Hematopoietic multipotent progenitor cell treated with erythropoietin and hydrocortisone succinate and interleukin-3 and kit ligand, for 17 days (in vitro differentiated cells): ENCODE data around the gene SPATA32.

Source experiments
- DNase-seq: peaks from one replicate; pipeline ENCODE4 v3.0.0-alpha.2; 2015; ENCODE audit warnings: low spot score

Gene SPATA32

DNA sequence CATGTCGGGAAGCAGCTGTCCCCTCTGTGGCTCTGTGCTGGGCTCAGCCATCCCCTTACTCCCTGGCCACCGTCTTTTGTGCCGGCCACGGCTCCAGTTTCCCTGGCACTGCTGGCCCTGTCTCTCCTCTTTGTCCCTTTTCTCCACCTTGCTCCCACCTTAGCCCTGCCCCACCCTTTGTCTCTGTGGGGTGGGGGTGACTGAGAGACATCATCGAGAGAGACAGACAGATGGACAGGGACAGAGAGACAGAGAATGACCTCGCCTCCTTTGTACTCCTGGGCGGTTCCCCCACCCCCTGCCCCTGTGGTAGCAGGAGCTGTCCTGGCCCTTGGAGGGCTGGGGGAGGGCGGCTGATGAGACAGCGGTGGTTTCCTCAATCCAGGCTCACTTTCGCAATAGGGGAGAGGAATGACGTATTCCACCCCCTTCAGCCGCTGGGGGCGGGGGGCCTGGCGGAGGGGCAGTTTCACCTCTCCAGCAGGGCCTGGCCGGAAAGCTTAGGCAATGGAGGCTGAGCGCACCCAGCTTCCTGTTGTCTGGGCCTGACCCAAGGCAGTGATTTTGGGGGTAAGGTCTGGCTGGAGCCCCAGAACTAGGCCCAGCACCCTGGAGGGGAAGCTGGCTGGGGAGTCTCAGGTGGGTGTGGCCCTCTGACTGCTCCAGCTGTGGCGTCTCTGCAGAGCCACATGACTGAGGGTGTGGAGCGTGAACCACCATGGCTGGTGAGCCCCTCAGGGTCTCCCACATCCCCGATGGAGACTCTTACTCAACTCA lies 32.9 kb downstream of the SPATA32 start:
- DNase-seq, result no peak

DNA sequence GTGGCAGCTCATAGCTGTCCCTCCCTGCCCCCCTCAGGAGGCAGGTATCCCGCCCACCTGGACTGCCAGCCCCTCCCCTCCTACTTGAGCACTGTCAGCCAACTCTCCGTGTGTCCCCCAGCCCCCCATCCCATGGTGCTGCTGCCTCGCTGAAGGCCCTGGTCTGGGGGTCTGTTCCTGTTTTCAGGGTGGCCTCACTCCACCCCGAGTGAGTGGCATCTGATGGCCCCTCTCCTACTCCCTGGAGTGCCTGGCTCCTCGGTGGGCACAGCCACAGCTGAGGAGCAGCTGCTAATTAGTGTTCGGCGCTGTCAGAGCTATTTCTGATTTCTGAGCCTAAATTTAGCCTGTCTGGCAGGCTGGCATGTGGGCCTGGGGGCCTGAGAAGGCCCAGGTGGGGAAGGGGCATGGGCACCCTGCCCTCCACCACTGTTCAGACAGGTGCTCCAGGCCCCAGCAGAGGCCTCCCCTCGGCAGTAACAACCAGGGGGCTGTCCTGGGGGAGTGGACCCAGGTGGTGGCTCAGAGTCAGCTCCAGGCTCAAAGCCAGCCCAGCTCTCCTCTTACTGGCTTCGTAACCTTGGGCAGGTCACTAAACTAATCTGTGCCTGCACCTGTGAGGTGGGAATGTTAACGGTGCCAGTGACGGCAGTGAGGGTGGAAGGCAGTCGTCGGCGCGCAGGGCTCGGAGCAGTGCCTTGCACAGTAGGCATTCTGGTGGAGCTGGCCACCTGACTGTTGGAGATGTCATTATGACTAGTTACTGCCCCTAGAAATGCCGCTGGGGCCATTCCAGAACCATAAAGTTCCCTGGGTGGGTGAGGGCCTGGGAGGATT lies 33.8 kb downstream of the SPATA32 start:
- no peak for DNase-seq

DNA sequence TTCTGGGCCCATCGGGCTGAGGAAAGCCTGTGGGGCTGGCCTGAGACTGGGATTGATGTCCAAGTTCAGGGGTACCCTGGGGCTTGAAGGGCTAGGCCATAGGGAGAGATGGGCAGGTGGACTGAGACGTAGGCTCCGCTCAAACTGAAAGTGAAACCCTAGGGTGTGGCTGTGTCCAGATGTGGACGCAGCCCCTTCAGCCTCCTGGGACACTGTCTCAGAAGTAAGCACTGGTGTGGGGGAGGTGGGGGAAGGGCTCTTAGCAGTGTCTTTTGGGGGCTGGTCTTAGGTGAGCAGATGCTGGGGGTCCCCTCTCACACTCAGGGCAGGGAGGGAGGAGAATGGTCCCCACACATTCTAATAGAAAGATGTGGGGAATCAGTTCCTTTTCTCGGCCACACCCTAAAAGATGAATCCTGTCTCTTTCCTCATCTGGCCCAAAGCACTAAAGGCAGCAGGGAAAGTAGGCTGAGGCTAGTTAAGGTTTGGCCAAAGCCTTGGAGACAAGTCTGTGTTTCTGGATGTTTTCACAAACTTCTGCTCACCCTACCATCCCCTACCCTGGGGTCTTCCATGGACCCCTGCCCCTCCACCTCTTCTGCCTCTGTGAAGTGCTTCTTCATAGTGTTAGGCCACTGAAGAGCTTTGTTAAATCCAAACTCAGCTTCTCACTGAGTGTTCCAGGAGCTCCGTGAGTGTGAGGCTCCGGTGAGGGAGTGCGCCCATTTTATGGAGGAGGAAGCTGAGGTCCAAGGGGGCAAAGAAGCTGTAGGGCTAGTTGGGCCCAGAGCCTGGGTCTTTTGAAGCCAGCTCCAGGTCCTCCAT lies 34.6 kb downstream of the SPATA32 start:
- peak; percentile 23 for DNase-seq

DNA sequence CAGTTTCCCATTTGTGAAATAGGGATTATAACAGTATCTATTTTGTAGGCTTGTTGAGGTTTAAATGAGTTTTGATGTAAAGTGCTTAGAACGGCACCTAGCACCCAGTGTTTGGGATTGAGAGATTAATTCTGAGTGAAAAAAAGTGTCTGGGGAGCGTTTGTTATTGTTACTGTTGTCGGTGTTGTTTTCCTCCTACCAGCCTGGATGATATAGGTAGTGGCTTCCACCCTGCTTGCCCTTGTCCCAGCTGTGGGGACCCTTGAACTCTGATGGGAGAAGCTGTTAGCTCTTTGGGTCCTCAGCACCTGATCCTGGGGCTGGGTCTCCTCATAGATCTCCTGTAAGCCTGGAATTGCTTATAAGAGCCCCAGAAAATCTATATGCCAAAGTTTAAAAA lies 35.3 kb downstream of the SPATA32 start:
- DNase-seq, result no peak

DNA sequence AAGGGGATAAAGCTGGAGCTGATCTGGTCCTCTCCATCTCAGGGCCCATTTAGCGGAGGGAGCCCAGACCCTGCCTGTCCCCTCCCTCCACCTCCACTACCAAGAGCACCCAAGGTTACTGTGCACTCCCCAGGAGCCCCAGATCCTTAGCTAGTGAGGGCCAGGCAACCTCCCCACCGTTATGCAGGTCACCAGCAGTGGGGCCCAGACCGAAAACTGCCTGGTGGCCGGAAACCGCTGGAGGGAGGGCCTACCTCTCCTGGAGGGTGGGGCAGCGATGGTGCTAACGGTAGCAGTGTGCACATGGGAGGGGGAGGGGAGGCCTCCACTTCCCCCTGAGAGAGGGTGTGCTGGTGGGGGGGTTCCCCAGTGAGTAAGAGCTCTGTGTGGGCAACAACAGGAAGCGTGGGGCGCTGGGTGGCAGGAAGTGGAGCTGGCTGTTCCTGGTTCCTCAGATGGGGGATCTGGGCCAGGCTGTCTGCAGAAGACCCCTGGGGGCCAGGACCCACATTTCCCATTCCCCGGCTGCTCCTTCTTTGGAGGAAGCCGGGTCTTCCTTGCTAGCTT lies 35.8 kb downstream of the SPATA32 start:
- DNase-seq, result no peak

DNA sequence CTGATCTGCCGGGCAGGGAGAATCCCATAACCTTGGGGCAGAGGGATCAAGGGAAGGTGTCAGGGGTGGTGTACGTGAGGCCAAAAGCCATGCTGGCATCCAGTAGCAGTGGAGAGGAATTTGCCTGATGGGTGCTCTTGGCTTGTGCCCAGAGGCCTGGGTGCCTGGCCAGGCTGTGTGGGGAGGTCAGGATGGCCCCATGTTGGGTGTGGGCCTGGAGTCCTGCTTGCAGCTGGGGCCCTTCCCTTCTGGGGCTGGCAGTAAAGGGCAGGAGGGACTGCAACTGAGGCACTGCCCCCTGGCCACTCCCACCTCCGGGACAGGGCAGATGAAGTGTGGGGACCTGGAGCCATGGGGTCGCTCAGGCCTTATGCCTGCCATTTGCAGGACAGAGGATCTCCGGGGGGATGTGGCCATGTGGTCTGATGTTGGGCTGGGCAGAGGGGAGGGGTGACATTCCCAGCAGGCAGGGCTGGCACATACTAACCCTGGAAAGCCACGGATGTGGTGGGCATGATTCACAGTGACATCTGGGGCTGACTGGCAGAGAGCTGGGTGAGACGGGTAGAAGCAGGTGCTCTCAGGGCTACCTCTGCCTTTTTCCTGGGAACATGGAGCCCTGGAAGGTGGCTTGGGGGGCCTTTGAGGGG lies 36.7 kb downstream of the SPATA32 start:
- DNase-seq, result no peak

DNA sequence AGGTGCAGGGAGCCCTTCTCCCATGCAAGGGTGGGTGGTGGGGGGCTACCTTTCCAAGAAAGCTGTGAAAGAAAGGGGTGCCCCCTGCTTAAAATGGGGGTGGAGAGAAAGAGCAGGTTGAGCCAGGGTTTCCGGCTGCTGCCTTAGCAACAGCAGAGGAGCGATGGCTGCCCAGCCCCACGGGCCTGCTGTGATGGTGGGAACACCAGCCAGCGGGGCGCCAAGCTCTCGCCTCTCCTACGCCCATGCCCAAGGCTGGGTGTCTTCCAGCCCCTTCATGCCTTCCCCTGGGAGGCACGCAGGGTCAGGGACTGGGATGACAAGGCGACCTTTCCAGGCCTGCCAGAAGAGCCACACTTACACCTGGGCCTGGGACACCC lies 37.2 kb downstream of the SPATA32 start:
- DNase-seq, result no peak

DNA sequence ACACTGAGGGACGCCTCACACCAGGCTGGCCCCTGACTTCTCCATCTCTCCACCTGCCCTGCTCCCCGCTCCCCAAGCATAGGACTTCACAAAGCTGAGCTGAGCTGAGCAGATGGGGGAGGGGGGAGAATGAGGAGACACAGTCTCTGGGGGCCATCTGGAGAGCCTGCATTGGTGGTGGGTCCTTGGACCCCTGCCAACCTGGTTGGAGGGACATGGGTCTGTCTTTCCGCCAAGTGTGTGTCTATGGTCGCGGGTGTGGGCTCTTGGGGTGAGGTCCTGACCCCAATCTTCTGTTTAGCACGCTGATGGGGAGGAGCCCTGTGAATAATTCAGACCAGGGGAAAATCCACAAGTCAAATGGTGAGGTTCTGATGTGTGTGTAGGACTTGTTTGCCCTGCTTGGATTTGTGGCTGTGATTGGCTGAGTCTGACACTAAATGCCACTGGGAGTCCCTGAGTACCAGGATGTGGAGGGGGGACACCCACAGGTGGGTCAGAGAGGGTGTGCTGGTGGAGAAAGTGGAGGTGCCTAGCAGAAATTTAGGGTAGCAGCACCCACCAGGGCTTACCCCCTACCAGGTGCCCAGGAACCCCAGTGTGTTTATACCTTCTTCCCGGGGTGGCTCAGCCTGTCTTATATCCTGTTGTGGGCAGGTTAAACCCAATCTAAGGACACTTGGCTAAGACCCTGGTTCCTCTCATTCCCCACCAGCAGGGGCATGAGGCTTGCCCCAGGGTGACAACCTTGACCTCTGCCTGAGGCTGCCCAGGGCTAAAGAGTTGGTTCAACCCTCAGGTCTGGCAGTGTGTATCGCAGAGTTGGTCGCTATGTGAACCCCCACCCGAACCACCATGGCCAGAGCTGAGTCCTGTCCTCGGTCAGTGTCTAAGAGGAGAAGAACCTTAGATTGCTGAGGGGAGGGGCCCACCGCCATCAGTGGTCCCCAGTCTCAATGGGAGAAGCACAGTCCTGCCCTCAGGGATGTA lies 38.1 kb downstream of the SPATA32 start:
- DNase-seq, result no peak

DNA sequence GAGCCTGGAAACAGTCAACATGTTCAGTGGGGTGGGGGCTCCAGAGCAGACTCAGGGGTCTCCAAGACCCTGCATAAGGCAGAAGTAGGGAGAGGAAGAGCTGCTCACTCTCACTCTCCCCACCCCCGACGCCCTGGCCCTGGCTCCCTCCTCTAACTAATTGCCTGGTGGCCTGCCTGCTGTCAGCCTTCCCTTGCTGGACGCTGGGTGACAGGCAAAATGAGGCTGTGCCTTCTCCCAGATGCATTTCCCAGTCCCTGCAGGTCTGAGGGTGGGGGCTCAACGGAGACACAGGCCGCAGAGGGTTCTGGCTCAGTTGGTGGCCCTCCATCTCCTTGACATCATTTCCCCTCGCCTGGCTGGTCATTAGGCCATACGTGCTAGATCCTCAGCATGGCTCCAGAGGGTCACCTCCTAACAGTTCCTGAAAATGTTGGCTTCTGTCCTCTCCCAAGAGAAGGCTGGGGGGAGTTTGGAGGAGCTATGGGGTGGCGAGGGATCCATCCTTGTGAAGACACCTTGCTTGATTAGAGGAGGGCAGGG lies 38.8 kb downstream of the SPATA32 start:
- no peak for DNase-seq

DNA sequence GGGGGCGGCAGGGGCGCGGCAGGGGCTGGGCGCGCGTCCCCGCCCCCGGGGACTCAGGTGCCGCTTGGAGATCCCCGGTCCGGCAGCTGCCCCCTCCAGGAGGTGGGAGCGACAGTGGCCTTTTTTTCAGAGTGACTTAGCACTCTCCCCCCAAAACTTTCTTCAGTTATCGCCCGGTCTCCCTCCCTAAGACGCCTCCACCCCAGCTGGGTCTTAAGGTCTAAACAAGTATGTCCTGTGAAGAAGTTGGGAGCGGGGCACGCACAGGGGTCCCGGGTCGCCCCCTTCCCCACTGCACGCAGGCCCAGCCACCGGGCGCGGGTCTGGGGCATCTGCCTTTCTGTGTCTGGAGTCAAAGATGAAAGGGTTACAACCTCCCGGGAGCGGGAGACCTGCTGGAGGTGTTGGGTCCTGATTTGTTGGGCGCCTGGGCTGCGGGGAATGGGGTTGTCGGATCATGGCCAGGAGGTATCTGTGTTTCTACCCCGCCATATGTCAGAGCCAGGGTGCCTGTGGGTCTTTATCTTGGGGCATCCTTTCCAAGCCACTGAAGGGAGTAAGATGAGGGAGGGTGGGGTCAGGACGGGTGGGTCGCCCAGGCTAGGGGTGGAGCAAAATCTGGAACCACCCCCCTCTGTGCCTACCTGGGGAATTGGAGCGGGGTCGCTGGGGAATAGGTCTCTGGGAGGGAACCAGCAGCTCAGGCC lies 39.5 kb downstream of the SPATA32 start:
- DNase-seq, result no peak

DNA sequence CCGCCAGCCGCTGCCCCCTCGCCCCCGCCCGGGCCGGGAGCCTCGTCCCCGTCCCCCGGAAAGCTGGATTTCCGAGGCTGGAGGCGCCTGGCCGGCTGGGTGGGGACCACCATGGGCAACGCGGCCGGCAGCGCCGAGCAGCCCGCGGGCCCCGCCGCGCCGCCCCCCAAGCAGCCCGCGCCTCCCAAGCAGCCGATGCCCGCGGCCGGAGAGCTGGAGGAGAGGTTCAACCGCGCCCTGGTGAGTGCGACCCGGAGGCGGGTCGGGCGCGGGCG lies 39.9 kb downstream of the SPATA32 start:
- no peak for DNase-seq

DNA sequence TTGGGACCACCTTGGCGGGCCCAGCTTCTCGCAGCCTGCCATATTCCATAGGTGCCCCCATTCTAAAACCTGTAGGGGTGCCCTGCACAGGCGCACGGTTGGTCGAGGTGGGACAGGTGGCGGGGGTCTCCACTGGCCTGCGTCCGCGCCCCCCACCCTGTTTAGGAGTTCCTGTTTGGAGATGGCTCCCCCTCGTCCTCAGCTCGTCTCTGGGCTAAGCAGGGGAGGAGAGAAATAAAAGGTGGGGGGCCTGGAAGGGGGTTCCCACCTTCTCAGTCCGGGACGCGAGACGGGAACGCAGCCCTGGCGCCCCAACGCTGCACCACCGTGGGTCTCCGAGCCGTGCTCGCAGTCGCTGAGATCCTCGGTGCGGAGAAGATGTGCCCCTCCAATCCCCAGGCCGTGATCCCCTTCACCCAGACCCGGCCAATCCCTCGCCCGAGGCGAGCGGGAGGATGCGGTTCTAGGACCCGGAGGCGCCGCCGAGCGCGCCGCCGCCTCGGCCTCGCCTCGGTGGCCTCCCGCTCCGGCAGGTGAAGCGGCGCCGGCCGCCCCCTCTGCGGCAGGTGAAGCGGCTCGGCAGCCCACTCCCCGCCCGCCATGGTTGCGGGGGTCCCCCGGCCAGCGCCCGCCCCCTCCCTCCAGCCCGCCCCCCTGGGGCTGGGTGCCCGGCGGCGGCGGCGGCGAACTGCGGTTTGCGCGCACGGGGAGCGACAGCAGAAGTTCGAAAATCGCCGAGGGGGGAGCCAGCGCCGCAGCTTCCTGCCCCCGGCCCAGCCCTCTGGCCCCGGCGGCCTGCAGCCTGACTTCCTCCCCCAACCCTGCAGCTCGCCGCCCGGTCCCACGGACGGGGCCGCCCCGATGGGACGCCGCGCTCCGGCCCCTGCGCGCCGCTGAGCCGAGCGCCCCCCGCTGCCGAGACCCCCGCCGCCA lies 40.5 kb downstream of the SPATA32 start, which contains the start of gene FMNL1:
FMNL1 (plus strand) TSS at position 805 of the 933 bp plus-strand sequence. CDS start 240 bp downstream, outside the sequence.
- DNase-seq, result no peak

DNA sequence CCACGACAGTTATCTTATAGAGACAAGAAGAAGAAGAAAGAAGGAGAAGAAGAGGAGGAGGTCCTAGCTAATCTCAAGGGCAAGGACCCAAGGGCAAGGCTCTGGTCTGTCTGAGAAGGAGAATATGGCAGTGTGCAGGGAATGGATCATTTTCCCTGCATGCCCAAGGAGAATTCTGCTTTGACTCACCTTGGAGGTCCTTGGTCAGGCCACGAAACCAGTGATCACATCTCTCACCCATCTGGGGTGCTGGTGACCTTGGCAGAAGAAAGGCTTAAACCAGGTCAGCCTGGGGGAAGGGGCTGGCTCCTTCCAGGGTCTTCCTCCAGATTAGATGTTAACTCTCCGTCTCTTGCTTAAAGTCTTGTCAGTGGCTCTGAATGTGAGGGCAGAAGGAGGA lies 41.8 kb downstream of the SPATA32 start:
- no peak for DNase-seq

DNA sequence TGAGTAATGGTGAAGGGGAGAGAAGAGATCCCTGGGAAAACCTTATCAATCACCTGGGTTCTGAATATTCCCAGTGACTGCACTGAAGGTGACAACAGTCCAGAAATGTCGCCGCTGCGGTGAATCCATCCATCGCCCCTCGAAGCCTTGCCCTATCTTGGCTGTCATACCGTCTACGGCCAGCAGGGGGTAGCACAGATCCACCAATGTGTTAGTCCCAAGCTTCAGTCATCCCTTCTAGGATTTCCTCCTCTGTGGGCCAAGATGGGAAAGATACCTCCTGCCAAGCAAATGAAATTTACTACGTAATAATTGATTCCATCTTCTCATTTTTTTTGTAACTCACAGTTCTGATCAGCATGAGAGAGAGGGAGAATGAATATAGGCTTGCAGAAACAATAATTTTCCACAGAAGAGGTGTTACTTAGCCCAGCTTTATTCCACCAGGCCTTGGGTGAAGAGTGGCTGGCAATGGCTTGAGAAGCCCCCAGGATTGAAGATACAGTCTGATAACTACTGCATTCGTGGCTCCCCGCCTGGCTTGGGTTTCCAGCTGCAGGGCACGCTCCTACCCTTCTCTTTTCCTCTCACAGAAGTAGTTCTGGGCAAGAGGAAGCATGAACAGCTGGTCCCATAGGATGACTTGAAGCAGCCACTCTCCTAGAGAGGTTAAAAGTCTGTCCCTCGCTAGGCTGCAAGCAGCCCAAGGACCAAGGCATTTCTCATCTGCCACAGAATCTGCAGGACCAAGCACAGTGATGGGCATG lies 42.8 kb downstream of the SPATA32 start:
- DNase-seq, result peak; percentile 84
